HEK293 (cell line): ENCODE data around the gene UVSSA.

ENCODE experiments used
- CTCF ChIA-PET: fragments of 350-600 bp; formaldehyde crosslinking; extraction: SDS; loops from one replicate; lab custom pipeline; 2021; ENCODE audit warnings: antibody characterized with exemption; lab: Yijun Ruan, JAX
- POLR2A ChIA-PET: fragments of 300-600 bp; formaldehyde crosslinking; extraction: SDS; loops from one replicate; lab custom pipeline; 2020; ENCODE audit warnings: antibody characterized with exemption, inconsistent platforms; lab: Yijun Ruan, JAX
- H3K27ac ChIP-seq: fragments of 200-500 bp; sonication (Bioruptor generic); 2 replicates; pipeline ENCODE4 v1.5.1; 2014; ENCODE audit warnings: low read depth, low read length, control low read depth, inconsistent platforms; ENCODE audit errors: extremely low read depth
- H3K36me3 ChIP-seq, 2 experiments: fragments of 200-500 bp in 1 of 2; sonication (Bioruptor generic) in 1 of 2; 1 replicate in 1 of 2; 2 replicates in 1 of 2; pipeline ENCODE4 v1.5.1; 2014 to 2017; ENCODE audit warnings: inconsistent platforms in 2 of 2, low read length in 2 of 2; ENCODE audit not compliant: control insufficient read depth in 2 of 2, insufficient read depth in 1 of 2
- H3K4me1 ChIP-seq: fragments of 200-500 bp; sonication (Bioruptor generic); 2 replicates; pipeline ENCODE4 v1.5.1; 2014; ENCODE audit warnings: mild to moderate bottlenecking, low read length, inconsistent platforms; ENCODE audit not compliant: control insufficient read depth, insufficient read depth
- H3K4me3 ChIP-seq: 2 replicates; pipeline ENCODE4 v1.5.1; 2011; ENCODE audit warnings: low read depth, mild to moderate bottlenecking, control low read depth, low read length, moderate library complexity
- H3K9me3 ChIP-seq: fragments of 200-500 bp; sonication (Bioruptor generic); 2 replicates; pipeline ENCODE4 v1.5.1; 2014; ENCODE audit warnings: low read depth, low read length, inconsistent platforms; ENCODE audit not compliant: control insufficient read depth, insufficient read depth
- RBAK ChIP-seq: fragments of 450-650 bp; formaldehyde crosslinking; IDR thresholded peaks from 2 replicates; pipeline ENCODE4 v1.5.1; 2016; ENCODE audit warnings: missing biosample characterization, missing genetic modification characterization
- SCRT1 ChIP-seq: fragments of 450-650 bp; formaldehyde crosslinking; IDR thresholded peaks from 2 replicates; pipeline ENCODE4 v1.5.1; 2016; ENCODE audit warnings: missing biosample characterization, missing genetic modification characterization, borderline replicate concordance
- ZNF223 ChIP-seq: fragments of 450-650 bp; formaldehyde crosslinking; IDR thresholded peaks from 2 replicates; pipeline ENCODE4 v1.5.1; 2016; ENCODE audit warnings: missing biosample characterization, missing genetic modification characterization
- ZNF292 ChIP-seq: fragments of 450-650 bp; formaldehyde crosslinking; IDR thresholded peaks from 2 replicates; pipeline ENCODE4 v1.5.1; 2016; ENCODE audit warnings: low read depth, missing biosample characterization, missing genetic modification characterization, borderline replicate concordance
- ZNF354C ChIP-seq: fragments of 450-650 bp; formaldehyde crosslinking; IDR thresholded peaks from 2 replicates; pipeline ENCODE4 v1.5.1; 2016; ENCODE audit warnings: missing biosample characterization, missing genetic modification characterization, low read depth, borderline replicate concordance
- ZNF366 ChIP-seq: fragments of 450-650 bp; formaldehyde crosslinking; conservative IDR thresholded peaks from 2 replicates; pipeline ENCODE4 v1.5.1; 2016; ENCODE audit warnings: missing biosample characterization, missing genetic modification characterization
- ZNF394 ChIP-seq: fragments of 450-650 bp; formaldehyde crosslinking; IDR thresholded peaks from 2 replicates; pipeline ENCODE4 v1.5.1; 2016; ENCODE audit warnings: missing biosample characterization, missing genetic modification characterization, mild to moderate bottlenecking, moderate library complexity, borderline replicate concordance
- ZNF768 ChIP-seq: fragments of 450-650 bp; formaldehyde crosslinking; IDR thresholded peaks from 2 replicates; pipeline ENCODE4 v1.5.1; 2018; ENCODE audit warnings: missing biosample characterization, mild to moderate bottlenecking, missing genetic modification characterization
- ZNF843 ChIP-seq: fragments of 450-650 bp; formaldehyde crosslinking; IDR thresholded peaks from 2 replicates; pipeline ENCODE4 v1.5.1; 2016; ENCODE audit warnings: missing biosample characterization, missing genetic modification characterization
- TF ChIP-seq, protein P1 (sequence below): fragments of 450-650 bp; formaldehyde crosslinking; IDR thresholded peaks from 2 replicates; pipeline ENCODE4 v1.5.1; 2017; ENCODE audit warnings: missing biosample characterization, missing genetic modification characterization
- TF ChIP-seq, protein P2 (sequence below): IDR thresholded peaks from 2 replicates; pipeline ENCODE4 v1.6.1; 2011; ENCODE audit warnings: mild to moderate bottlenecking, low read depth, low read length, borderline replicate concordance
- TF ChIP-seq, protein P3 (sequence below): fragments of 450-650 bp; IDR thresholded peaks from 2 replicates; pipeline ENCODE4 v1.5.1; 2018; ENCODE audit warnings: missing biosample characterization, mild to moderate bottlenecking, missing genetic modification characterization
- TF ChIP-seq, protein P4 (sequence below): fragments of 450-650 bp; formaldehyde crosslinking; IDR thresholded peaks from 2 replicates; pipeline ENCODE4 v1.5.1; 2016; ENCODE audit warnings: missing biosample characterization, missing genetic modification characterization, low read depth
- TF ChIP-seq, protein P5 (sequence below): fragments of 450-650 bp; formaldehyde crosslinking; IDR thresholded peaks from 2 replicates; pipeline ENCODE4 v1.5.1; 2016; ENCODE audit warnings: missing biosample characterization, missing genetic modification characterization

The UVSSA gene

DNA sequence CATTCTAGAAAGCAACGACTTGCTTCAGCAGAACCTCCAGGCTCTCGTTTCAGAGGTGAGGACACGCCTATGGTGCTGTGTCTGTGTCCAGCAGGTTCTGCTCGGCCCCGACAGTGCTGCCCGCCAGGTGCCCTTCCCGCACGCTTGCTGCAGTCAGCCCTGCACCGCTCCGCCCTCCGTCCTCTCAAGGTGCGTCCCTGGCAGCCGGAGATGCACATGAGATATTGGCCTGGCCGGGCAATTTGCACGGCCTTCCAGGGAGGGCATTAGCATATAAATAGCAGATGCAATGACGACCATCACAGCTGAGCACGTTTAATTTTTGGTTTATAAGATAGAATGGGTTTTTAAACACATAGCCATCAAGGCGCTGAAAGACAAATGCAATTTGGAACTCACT lies 14.4 kb downstream of the UVSSA start (continued):
- no peak for TF ChIP-seq RBAK (tag by site-specific recombination)

DNA sequence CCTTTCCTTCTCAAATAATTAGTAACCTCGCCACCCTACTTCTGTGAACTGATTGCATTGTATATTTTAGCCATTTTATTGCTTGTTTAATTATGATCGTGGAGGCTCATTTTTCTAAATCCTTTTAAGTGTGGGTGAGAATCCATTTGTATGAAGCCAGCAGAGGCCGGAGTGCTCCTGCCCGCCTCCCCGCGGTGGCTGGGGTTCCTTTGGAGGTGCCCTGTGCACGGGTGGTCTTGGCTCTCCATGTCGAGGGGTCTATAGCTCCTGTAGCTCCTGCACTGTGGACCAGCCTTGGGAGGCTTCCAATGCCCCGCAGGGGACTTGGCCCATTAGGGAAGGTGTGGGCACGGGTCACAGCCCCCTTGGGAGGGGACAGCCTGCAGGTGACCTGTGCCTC lies 15.0 kb downstream of the UVSSA start:
- no peak for TF ChIP-seq ZNF768 (tag by site-specific recombination)
- POLR2A ChIA-PET: no interaction called here
- CTCF ChIA-PET: no interaction called here

DNA sequence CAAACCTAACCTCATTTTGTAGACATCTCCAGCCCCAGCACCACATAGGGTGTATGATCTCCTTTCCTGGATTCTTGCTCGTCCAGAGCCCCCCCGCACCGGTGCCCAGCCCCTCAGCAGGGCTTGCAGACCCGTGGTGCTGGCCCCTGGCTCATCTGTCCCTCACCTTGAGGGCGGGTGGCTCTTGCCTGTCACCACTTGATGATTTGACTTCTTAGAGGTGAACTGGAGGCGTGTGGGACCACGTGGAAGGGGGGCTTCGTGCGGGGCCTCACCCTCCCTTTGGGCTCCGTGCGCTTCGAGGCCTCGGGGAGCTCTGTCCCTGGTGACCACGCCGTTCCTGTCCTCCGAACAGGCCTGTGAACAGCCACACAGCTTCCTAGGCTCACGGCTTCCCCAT lies 15.5 kb downstream of the UVSSA start:
- H3K9me3 ChIP-seq: no peaks in the 10 kb centered on the region
- H3K4me3 ChIP-seq: no peak overlapping the region
- CTCF ChIA-PET: no interaction called here
- H3K27ac ChIP-seq: no peak overlapping the region
- peaks cover 0 to 48% of the 10 kb centered on the region in 2 experiments; a peak in 1 of 3 replicates for H3K36me3 ChIP-seq
- POLR2A ChIA-PET: no interaction called here
- no peaks in the 10 kb centered on the region for H3K4me1 ChIP-seq
- TF ChIP-seq ZNF223: no peak
- TF ChIP-seq ZNF366 (tag by site-specific recombination): no peak
- no peak for TF ChIP-seq ZNF843 (tag by site-specific recombination)
- no peak for TF ChIP-seq ZNF292 (tag by site-specific recombination)
- TF ChIP-seq, protein P1, sequence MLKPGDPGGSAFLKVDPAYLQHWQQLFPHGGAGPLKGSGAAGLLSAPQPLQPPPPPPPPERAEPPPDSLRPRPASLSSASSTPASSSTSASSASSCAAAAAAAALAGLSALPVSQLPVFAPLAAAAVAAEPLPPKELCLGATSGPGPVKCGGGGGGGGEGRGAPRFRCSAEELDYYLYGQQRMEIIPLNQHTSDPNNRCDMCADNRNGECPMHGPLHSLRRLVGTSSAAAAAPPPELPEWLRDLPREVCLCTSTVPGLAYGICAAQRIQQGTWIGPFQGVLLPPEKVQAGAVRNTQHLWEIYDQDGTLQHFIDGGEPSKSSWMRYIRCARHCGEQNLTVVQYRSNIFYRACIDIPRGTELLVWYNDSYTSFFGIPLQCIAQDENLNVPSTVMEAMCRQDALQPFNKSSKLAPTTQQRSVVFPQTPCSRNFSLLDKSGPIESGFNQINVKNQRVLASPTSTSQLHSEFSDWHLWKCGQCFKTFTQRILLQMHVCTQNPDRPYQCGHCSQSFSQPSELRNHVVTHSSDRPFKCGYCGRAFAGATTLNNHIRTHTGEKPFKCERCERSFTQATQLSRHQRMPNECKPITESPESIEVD (tag by site-specific recombination): no peak
- TF ChIP-seq ZNF394 (tag by site-specific recombination): no peak
- TF ChIP-seq ZNF354C (tag by site-specific recombination): no peak
- TF ChIP-seq, protein P2, sequence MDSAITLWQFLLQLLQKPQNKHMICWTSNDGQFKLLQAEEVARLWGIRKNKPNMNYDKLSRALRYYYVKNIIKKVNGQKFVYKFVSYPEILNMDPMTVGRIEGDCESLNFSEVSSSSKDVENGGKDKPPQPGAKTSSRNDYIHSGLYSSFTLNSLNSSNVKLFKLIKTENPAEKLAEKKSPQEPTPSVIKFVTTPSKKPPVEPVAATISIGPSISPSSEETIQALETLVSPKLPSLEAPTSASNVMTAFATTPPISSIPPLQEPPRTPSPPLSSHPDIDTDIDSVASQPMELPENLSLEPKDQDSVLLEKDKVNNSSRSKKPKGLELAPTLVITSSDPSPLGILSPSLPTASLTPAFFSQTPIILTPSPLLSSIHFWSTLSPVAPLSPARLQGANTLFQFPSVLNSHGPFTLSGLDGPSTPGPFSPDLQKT: no peak
- TF ChIP-seq, protein P3, sequence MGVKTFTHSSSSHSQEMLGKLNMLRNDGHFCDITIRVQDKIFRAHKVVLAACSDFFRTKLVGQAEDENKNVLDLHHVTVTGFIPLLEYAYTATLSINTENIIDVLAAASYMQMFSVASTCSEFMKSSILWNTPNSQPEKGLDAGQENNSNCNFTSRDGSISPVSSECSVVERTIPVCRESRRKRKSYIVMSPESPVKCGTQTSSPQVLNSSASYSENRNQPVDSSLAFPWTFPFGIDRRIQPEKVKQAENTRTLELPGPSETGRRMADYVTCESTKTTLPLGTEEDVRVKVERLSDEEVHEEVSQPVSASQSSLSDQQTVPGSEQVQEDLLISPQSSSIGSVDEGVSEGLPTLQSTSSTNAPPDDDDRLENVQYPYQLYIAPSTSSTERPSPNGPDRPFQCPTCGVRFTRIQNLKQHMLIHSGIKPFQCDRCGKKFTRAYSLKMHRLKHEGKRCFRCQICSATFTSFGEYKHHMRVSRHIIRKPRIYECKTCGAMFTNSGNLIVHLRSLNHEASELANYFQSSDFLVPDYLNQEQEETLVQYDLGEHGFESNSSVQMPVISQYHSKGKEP (tag by site-specific recombination): no peak
- no peak for TF ChIP-seq SCRT1 (tag by site-specific recombination)
- TF ChIP-seq, protein P4, sequence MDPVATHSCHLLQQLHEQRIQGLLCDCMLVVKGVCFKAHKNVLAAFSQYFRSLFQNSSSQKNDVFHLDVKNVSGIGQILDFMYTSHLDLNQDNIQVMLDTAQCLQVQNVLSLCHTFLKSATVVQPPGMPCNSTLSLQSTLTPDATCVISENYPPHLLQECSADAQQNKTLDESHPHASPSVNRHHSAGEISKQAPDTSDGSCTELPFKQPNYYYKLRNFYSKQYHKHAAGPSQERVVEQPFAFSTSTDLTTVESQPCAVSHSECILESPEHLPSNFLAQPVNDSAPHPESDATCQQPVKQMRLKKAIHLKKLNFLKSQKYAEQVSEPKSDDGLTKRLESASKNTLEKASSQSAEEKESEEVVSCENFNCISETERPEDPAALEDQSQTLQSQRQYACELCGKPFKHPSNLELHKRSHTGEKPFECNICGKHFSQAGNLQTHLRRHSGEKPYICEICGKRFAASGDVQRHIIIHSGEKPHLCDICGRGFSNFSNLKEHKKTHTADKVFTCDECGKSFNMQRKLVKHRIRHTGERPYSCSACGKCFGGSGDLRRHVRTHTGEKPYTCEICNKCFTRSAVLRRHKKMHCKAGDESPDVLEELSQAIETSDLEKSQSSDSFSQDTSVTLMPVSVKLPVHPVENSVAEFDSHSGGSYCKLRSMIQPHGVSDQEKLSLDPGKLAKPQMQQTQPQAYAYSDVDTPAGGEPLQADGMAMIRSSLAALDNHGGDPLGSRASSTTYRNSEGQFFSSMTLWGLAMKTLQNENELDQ: no peak
- TF ChIP-seq, protein P5, sequence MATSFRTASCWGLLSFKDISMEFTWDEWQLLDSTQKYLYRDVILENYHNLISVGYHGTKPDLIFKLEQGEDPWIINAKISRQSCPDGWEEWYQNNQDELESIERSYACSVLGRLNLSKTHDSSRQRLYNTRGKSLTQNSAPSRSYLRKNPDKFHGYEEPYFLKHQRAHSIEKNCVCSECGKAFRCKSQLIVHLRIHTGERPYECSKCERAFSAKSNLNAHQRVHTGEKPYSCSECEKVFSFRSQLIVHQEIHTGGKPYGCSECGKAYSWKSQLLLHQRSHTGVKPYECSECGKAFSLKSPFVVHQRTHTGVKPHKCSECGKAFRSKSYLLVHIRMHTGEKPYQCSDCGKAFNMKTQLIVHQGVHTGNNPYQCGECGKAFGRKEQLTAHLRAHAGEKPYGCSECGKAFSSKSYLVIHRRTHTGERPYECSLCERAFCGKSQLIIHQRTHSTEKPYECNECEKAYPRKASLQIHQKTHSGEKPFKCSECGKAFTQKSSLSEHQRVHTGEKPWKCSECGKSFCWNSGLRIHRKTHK (tag by site-specific recombination): no peak
- TF ChIP-seq, all 188 proteins: peak for 0

More for the DNA sequence above, 15.0 kb downstream of the UVSSA start:
- Histone ChIP-seq H3K36me3 (peaks cover 0 to 53% of the 10 kb centered on the region in 2 experiments; a peak in 1 of 3 replicates), H3K4me3 (no peak overlapping the region), H3K9me3 (no peaks in the 10 kb centered on the region), H3K4me1 (no peaks in the 10 kb centered on the region), H3K27ac (no peak overlapping the region)
